ES-I3 (cell line): ENCODE results near the gene ASPG.

Experiments
- H3K36me3 ChIP-seq: 2 replicates; pipeline ENCODE4 v1.6.1; 2013; ENCODE audit warnings: mild to moderate bottlenecking, low read length, control low read depth, moderate library complexity; ENCODE audit not compliant: insufficient read depth
- H3K4me1 ChIP-seq: 2 replicates; pipeline ENCODE4 v1.6.1; 2013; ENCODE audit warnings: mild to moderate bottlenecking, control low read depth, low read length; ENCODE audit not compliant: insufficient read depth
- H3K9ac ChIP-seq: 2 replicates; pipeline ENCODE4 v1.6.1; 2013; ENCODE audit warnings: low read depth, mild to moderate bottlenecking, low read length, moderate library complexity
- H3K9me3 ChIP-seq: 2 replicates; pipeline ENCODE4 v1.6.1; 2013; ENCODE audit warnings: mild to moderate bottlenecking, low read length, moderate library complexity; ENCODE audit not compliant: control insufficient read depth, insufficient read depth

ASPG gene

DNA sequence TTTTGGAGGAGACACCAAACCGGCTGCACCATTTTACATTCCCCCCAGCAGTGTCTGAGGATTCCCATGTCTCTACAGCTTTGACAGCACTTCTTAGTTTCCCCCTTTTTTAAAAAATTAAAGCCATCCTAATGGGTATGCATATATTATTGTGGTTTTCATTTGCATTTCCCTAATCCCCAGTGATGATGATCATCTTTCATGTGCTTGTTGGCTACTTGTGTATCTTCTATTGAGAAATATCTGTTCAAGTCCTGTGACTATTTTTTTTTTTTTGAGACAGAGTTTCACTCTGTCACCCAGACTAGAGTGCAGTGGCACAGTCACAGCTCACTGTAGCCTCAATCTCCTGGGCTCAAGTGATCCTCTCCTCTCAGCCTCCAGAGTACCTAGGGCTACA, 23.2 kb upstream of the ASPG start:
- H3K36me3 ChIP-seq, result no peaks in the 10 kb centered on the region
- H3K9me3 ChIP-seq, result no peaks in the 10 kb centered on the region
- H3K4me1 ChIP-seq, result no peaks in the 10 kb centered on the region
- H3K9ac ChIP-seq, result no peak overlapping the region

DNA sequence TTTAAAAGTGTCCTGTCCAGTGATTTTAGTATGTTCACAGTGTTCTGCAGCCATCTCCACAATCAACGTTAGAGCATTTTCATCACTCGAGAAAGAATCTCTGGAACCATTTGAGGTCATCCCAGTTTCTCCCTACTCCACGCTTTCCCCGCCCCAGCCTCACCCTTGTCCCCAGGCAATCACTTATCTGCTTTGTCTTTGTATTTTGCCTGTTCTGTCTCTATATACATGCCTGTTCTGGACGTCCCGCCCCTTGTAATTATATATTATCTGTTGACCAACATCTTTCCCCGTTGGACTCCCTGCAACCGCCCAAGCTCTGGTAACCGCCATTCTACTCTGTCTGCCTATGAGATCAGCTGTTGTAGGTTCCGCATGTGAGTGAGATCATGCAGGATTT, 21.5 kb upstream of the ASPG start:
- no peaks in the 10 kb centered on the region for H3K9me3 ChIP-seq
- no peak overlapping the region for H3K9ac ChIP-seq
- H3K4me1 ChIP-seq, result no peaks in the 10 kb centered on the region
- no peaks in the 10 kb centered on the region for H3K36me3 ChIP-seq

DNA sequence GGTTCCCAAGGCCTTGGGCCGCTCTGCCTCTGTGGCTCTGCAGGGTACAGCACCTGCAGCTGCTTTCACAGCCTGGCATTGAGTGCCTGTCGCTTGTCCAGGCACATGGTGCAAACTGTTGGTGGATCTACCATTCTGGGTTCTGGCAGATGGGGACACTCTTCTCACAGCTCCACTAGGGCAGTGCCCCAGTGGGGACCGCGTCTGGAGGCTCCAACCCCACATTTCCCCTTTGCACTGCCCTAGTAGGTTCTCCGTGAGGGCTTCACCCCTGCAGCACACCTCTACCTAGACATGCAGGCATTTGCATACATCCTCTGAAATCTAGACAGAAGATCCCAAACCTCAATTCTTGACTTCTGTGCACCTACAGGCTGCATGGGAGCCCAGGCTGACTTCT, 19.2 kb upstream of the ASPG start:
- Histone ChIP-seq H3K4me1 (no peaks in the 10 kb centered on the region), H3K9ac (no peak overlapping the region), H3K9me3 (no peaks in the 10 kb centered on the region), H3K36me3 (no peaks in the 10 kb centered on the region)

DNA sequence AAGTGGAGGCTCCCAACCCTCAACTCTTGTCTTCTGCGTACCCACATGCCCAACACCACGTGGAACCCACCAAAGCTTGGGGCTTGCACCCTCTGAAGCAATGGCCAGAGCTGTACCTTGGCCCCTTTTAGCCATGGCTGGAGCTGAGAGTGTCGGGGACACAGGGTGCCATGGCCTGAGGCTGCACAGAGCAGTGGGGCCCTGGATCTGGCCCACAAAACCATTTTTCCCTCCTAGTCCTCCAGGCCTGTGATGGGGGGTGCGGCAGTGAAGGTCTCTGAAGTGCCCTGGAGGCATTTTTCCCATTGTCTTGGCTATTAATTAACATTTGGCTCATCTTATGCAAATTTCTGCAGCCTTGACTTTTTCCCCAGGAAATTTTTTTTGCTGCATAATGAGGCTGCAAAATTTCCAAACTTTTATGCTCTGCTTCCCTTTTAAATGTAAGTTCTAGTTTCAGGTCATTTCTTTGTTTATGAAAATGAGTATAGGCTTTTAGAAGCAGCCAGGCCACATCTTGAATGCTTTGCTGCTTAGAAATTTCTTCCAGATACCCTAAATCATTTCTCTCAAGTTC, 18.7 kb upstream of the ASPG start:
- Histone ChIP-seq H3K4me1 (no peaks in the 10 kb centered on the region), H3K9ac (no peak overlapping the region), H3K36me3 (no peaks in the 10 kb centered on the region), H3K9me3 (no peaks in the 10 kb centered on the region)

DNA sequence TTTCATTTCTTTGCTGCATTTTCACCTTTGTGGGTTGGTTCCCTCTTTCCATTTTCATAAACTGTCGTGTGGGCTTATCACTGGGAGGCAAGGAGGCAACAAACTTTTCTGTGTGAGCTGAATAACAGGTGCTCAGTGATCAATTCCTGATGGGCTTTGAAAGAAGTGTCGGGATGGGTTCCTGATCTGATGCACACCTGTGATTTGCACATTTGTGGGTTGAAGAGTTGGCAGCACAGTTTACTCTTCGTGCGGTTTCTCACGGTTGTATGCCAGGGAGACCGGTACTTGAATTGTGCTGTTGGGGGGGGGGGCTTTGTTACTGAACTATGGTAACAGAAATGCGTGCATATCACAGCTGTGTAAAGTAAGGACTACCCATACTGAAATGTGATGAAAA, 16.0 kb upstream of the ASPG start:
- no peaks in the 10 kb centered on the region for H3K9me3 ChIP-seq
- H3K36me3 ChIP-seq, result no peaks in the 10 kb centered on the region
- no peak overlapping the region for H3K9ac ChIP-seq
- no peaks in the 10 kb centered on the region for H3K4me1 ChIP-seq

DNA sequence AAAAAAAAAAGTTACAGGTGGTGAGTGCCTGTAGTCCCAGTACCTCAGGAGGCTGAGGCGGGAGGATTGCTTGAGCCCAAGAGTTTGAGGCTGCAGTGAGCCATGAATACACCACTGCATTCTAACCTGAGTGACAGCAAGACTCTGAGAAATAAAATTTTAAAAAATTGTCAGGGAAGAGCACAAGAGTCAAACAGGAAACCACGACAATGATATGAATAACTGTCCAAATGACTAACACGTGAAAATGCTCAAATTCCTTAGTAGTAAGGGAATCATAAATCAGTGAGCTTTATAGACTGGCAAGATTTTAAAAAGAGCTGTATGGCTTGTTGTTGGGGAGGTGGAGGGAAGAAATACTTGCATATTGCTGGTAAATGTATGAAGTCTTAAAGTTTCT, 12.9 kb upstream of the ASPG start:
- H3K36me3 ChIP-seq, result no peaks in the 10 kb centered on the region
- no peaks in the 10 kb centered on the region for H3K4me1 ChIP-seq
- H3K9me3 ChIP-seq, result no peaks in the 10 kb centered on the region
- no peak overlapping the region for H3K9ac ChIP-seq

DNA sequence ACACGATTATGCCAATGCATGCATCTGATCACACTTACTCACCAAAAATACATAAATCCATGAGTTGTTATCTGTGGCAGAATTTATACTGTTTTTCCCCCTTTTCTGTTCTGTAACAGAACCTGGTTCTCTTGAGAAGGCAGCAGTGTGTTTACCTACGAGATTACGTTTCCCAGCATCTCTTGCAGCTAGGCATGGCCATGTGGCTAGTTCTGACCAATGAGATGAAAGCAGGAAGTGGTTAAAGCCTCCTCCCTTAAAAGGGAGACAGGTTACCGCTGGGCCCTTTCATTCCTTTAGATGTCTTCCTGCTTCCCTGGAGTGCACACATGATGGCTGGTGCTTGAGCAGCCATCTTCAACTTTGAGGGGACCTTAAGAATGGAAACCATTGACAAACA, 11.7 kb upstream of the ASPG start:
- Histone ChIP-seq H3K9me3 (no peaks in the 10 kb centered on the region), H3K4me1 (no peaks in the 10 kb centered on the region), H3K36me3 (no peaks in the 10 kb centered on the region), H3K9ac (no peak overlapping the region)

DNA sequence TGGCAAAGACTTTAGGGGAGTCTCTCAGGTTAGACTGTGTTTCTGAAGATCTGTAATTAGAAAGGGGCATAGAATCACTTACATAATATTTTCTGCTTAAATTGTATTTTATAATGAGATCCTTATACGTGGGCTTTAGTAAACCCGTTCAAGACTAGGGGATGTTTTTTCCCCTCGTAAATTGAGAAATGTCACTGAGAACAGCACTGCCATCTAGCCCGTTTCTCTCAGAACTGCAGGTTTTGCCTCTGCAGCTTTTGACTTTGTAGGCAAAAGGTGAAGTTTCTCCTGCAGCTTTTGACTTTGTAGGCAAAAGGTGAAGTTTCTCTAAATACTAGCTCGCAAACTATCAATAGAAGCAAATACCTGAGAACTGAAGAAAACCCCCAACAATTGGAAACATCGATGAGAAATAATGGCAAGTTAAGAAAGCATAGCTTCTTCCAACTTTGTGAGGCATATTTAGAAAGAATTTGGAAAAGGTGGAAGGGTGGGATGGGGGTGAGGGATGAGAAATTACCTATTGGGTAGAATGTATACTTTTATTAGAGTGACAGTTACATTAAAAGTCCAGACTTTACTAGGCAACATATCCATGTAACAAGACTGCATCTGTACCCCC, 9.9 kb upstream of the ASPG start:
- no peak overlapping the region for H3K9ac ChIP-seq
- H3K36me3 ChIP-seq, result no peaks in the 10 kb centered on the region
- H3K4me1 ChIP-seq, result no peaks in the 10 kb centered on the region
- no peaks in the 10 kb centered on the region for H3K9me3 ChIP-seq

DNA sequence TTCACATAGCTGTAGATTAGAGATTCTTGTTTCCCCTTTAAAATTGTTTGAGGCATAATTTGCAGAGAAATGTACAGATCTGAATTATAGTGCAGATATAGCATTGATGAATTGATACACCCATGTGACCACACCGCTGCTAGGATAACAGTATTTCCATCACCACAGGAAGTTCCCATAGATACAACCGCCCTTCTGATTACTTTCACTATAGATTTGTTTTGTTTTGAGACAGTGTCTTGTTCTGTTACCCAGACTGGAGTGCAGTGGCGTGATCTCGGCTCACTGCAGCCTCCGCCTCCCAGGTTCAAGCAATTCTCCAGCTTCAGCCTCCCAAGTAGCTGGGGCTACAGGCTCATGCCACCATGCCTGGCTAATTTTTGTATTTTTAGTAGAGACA, 8.8 kb upstream of the ASPG start:
- Histone ChIP-seq H3K4me1 (no peaks in the 10 kb centered on the region), H3K36me3 (no peaks in the 10 kb centered on the region), H3K9ac (no peak overlapping the region), H3K9me3 (no peaks in the 10 kb centered on the region)

DNA sequence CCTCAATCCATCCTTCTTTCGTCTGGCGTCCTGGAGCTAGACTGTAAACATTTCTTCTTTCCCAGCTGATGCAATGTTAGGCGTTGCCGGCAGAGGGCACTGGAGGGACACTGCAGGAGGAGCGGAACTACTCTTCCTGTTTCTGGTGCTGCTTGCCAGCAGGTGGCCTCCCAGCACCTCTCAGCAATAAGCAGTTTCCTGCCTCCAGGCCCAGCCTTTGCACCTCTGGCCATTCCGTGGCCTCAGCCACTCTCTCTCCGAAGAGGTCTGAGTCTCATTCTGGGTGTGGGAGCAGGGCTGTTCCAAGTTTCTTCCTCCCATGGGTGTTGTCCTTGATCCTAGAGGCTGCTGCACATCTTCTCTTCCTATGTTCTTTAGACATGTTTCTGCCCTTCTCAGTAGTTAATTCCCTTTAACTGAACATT, 7.5 kb upstream of the ASPG start:
- Histone ChIP-seq H3K4me1 (no peaks in the 10 kb centered on the region), H3K9me3 (no peaks in the 10 kb centered on the region), H3K9ac (no peak overlapping the region), H3K36me3 (no peaks in the 10 kb centered on the region)

DNA sequence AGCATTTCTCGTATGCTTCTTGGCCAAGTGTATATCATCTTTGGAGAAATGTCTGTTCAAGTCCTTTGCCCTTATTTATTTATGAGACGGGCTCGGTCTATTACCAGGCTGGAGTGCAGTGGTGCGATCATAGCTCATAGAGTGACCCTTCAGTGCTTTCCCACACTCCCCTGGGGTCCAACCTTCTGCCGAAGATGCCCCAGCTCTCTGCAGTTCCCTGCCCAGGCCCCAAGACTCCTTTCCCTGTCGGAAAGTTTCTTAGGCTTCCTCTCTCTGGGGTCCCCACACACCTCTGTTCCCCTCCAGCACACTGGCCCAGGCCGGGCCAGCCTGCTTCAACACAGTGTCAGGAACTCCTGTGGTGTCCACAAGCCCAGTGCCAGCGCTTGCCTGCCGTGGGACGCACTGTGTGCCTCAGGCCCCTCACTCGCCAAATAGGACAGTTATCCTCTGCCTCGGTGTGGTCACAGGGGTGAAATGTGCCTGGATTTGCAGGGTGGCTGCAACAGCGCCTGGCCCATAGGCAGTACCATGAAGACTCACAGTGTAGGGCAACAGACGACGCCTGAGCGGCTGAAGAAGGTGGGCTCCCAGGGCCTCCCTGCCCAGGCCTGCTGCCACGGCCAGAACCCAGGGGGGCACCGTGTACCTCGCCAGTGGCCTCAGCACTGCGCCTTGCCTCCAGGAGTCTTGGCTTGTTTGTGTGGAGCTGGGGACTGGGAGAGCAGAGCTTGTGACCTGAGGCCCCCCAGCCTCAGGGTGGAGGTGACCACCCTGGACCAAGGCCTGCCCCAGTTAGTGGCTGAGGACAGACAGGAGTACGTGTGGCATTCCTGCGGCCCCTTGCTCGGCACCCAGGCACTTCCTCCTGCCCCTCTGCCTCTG, 4.9 kb upstream of the ASPG start:
- Histone ChIP-seq H3K36me3 (no peaks in the 10 kb centered on the region), H3K9ac (no peak overlapping the region), H3K9me3 (no peaks in the 10 kb centered on the region), H3K4me1 (no peaks in the 10 kb centered on the region; the same call in 1 of the 2 replicates)

DNA sequence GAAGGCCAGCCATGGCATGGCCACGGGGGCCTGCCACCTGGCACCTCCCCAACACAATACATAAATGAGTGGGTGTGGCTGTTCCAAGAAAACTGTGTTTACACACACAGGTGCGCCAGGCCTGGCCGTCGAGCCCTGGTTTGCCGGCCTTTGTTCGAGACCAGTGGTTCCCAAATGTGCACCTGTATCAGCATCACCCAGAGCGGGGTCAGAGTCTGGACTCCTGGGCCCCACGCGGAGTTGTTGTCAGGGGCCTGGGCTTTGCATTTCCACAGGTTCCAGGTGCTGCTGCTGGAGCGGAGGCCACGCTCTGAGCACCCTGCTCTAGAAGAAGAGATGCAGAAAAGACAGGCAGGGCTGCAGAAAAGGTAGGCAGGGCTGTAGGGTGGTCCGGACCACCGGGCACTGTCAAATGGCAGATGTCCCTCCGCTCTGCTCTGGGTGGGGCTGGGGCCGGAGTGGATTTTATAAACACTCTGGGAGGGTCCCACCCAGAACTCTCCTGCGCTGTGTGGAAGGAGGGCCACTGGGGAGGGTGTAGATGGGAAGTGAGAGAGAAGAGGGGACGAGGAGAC, 4.2 kb upstream of the ASPG start:
- no peaks in the 10 kb centered on the region; the same call in 1 of the 2 replicates for H3K4me1 ChIP-seq
- H3K36me3 ChIP-seq, result no peaks in the 10 kb centered on the region
- H3K9me3 ChIP-seq, result no peaks in the 10 kb centered on the region
- H3K9ac ChIP-seq, result no peak overlapping the region

DNA sequence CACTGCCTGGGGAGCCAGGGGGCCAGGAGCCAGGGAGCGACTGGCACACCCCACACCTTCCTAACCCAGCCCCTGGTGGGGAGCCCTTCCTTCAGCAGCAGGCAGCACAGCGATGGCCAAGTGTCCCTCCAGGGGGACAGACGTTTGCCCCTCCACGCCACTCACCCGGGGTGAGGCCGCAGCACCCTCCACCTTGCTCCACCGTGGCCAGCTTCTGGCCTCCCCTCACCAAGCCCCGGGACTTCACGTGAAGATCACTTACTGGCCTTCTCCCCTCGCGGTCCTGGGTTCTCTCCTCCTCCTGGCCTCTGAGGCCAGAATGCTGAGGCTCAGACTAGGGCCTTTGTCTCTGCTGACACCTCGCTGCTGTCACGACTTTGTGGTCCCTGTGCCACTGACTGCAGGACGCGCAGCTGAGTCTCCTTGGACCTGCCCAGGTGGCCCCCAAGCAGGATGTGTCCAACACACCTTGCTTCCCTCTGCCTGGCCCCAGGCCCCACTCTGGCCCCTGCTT, 3.5 kb upstream of the ASPG start:
- Histone ChIP-seq H3K9me3 (no peaks in the 10 kb centered on the region), H3K9ac (no peak overlapping the region), H3K36me3 (no peaks in the 10 kb centered on the region), H3K4me1 (no peaks in the 10 kb centered on the region; the same call in 1 of the 2 replicates)

DNA sequence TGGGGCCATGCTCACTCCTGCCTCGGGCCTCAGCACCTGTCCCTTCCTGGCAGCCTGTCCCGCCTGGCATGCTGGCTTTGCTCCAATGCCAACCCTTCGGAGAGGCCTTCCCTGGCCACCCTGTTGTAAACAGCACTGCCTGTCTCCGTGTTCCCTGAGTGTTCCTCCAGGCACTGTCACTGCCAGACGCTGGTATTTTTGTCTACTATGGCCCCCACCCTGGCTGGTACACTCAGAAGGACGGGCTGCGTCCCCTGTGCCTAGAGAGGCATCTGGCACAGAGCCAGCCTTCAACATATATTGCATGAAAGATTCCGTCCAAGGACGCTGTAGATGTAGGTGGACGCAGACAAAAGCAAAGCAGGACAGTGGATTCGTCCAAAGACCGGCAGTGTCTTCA, 2.7 kb upstream of the ASPG start:
- no peaks in the 10 kb centered on the region; the same call in 1 of the 2 replicates for H3K4me1 ChIP-seq
- no peaks in the 10 kb centered on the region for H3K9me3 ChIP-seq
- H3K9ac ChIP-seq, result no peak overlapping the region
- no peaks in the 10 kb centered on the region for H3K36me3 ChIP-seq
